GM23338 (cell line): ENCODE data around the gene THSD7A. TPM values are rescaled to one million over a fixed set of nuclear protein-coding genes. Genes with fewer than 3 reads are reported as not detected.

ENCODE experiments used
- ZNF331 ChIP-seq: fragments of 250-450 bp; sonication (Bioruptor Pico); IDR thresholded peaks from 2 replicates; pipeline ENCODE4 v1.5.0; 2020; ENCODE audit warnings: low read depth, mild to moderate bottlenecking, moderate library complexity
- polyA plus RNA-seq: library from polyadenylated mRNA; unstranded; fragments of >200 nt; fragmentation: Nextera tagmentation; extraction: Ambion mirVana; gene quantifications from 2 replicates; pipeline ENCODE4 v1.2.1, GENCODE V29; 2016
- total RNA-seq: library from RNA; depleted of rRNA; stranded (reverse); fragments of >200 nt; shearing (Covaris generic); gene quantifications from 2 replicates; pipeline ENCODE4 v1.2.3, GENCODE V29; 2014
- TF ChIP-seq, protein P1 (sequence below): fragments of 250-450 bp; sonication (Bioruptor Pico); IDR thresholded peaks from 2 replicates; pipeline ENCODE4 v1.5.0; 2020; ENCODE audit warnings: mild to moderate bottlenecking, moderate library complexity
- TF ChIP-seq, protein P2 (sequence below): IDR thresholded peaks from 2 replicates; pipeline ENCODE4 v1.6.1; 2016; ENCODE audit warnings: antibody characterized with exemption
- TF ChIP-seq, protein P3 (sequence below): IDR thresholded peaks from one replicate; pipeline ENCODE4 v1.6.1; 2018; ENCODE audit warnings: antibody characterized with exemption; ENCODE audit not compliant: unreplicated experiment

The THSD7A gene
- total and polyA plus RNA-seq, 2 experiments from 2014 or later = 1.3 to 2.1 TPM

DNA sequence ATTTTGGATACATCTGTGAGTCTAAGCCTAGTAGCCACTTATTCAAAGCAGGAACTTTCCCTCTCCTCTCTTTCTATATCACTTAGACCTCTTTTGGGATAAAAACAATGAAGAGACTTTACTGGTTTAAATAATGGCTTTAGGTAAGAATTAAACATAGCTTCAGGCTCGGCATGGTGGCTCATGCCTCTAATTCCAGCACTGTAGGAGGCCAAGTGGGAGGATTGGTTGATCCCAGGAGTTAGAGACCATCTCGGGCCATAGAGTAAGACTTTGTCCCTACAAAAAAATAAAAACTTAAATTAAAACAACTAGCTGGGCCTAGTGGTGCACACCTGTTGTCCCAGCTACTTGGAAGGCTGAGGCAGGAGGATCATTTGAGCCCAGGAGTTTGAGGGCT lies 304.3 kb downstream of the THSD7A start (continued):
- TF ChIP-seq, protein P1, sequence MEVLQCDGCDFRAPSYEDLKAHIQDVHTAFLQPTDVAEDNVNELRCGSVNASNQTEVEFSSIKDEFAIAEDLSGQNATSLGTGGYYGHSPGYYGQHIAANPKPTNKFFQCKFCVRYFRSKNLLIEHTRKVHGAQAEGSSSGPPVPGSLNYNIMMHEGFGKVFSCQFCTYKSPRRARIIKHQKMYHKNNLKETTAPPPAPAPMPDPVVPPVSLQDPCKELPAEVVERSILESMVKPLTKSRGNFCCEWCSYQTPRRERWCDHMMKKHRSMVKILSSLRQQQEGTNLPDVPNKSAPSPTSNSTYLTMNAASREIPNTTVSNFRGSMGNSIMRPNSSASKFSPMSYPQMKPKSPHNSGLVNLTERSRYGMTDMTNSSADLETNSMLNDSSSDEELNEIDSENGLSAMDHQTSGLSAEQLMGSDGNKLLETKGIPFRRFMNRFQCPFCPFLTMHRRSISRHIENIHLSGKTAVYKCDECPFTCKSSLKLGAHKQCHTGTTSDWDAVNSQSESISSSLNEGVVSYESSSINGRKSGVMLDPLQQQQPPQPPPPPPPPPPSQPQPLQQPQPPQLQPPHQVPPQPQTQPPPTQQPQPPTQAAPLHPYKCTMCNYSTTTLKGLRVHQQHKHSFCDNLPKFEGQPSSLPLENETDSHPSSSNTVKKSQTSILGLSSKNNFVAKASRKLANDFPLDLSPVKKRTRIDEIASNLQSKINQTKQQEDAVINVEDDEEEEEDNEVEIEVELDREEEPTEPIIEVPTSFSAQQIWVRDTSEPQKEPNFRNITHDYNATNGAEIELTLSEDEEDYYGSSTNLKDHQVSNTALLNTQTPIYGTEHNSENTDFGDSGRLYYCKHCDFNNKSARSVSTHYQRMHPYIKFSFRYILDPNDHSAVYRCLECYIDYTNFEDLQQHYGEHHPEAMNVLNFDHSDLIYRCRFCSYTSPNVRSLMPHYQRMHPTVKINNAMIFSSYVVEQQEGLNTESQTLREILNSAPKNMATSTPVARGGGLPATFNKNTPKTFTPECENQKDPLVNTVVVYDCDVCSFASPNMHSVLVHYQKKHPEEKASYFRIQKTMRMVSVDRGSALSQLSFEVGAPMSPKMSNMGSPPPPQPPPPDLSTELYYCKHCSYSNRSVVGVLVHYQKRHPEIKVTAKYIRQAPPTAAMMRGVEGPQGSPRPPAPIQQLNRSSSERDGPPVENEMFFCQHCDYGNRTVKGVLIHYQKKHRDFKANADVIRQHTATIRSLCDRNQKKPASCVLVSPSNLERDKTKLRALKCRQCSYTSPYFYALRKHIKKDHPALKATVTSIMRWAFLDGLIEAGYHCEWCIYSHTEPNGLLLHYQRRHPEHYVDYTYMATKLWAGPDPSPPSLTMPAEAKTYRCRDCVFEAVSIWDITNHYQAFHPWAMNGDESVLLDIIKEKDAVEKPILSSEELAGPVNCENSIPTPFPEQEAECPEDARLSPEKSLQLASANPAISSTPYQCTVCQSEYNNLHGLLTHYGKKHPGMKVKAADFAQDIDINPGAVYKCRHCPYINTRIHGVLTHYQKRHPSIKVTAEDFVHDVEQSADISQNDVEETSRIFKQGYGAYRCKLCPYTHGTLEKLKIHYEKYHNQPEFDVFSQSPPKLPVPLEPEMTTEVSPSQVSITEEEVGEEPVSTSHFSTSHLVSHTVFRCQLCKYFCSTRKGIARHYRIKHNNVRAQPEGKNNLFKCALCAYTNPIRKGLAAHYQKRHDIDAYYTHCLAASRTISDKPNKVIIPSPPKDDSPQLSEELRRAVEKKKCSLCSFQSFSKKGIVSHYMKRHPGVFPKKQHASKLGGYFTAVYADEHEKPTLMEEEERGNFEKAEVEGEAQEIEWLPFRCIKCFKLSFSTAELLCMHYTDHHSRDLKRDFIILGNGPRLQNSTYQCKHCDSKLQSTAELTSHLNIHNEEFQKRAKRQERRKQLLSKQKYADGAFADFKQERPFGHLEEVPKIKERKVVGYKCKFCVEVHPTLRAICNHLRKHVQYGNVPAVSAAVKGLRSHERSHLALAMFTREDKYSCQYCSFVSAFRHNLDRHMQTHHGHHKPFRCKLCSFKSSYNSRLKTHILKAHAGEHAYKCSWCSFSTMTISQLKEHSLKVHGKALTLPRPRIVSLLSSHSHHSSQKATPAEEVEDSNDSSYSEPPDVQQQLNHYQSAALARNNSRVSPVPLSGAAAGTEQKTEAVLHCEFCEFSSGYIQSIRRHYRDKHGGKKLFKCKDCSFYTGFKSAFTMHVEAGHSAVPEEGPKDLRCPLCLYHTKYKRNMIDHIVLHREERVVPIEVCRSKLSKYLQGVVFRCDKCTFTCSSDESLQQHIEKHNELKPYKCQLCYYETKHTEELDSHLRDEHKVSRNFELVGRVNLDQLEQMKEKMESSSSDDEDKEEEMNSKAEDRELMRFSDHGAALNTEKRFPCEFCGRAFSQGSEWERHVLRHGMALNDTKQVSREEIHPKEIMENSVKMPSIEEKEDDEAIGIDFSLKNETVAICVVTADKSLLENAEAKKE = no peak
- TF ChIP-seq, protein P2, sequence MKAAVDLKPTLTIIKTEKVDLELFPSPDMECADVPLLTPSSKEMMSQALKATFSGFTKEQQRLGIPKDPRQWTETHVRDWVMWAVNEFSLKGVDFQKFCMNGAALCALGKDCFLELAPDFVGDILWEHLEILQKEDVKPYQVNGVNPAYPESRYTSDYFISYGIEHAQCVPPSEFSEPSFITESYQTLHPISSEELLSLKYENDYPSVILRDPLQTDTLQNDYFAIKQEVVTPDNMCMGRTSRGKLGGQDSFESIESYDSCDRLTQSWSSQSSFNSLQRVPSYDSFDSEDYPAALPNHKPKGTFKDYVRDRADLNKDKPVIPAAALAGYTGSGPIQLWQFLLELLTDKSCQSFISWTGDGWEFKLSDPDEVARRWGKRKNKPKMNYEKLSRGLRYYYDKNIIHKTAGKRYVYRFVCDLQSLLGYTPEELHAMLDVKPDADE = no peak
- TF ChIP-seq ZNF331 = no peak
- TF ChIP-seq, protein P3, sequence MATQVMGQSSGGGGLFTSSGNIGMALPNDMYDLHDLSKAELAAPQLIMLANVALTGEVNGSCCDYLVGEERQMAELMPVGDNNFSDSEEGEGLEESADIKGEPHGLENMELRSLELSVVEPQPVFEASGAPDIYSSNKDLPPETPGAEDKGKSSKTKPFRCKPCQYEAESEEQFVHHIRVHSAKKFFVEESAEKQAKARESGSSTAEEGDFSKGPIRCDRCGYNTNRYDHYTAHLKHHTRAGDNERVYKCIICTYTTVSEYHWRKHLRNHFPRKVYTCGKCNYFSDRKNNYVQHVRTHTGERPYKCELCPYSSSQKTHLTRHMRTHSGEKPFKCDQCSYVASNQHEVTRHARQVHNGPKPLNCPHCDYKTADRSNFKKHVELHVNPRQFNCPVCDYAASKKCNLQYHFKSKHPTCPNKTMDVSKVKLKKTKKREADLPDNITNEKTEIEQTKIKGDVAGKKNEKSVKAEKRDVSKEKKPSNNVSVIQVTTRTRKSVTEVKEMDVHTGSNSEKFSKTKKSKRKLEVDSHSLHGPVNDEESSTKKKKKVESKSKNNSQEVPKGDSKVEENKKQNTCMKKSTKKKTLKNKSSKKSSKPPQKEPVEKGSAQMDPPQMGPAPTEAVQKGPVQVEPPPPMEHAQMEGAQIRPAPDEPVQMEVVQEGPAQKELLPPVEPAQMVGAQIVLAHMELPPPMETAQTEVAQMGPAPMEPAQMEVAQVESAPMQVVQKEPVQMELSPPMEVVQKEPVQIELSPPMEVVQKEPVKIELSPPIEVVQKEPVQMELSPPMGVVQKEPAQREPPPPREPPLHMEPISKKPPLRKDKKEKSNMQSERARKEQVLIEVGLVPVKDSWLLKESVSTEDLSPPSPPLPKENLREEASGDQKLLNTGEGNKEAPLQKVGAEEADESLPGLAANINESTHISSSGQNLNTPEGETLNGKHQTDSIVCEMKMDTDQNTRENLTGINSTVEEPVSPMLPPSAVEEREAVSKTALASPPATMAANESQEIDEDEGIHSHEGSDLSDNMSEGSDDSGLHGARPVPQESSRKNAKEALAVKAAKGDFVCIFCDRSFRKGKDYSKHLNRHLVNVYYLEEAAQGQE = no peak
